Measurements from ENCODE around the gene LRRC75B. TPM values are rescaled to one million over a fixed set of nuclear protein-coding genes. Genes with fewer than 3 reads are reported as not detected.

LRRC75B gene
- total RNA-seq, 1 experiment from 2014 or later = 18.1 TPM

DNA sequence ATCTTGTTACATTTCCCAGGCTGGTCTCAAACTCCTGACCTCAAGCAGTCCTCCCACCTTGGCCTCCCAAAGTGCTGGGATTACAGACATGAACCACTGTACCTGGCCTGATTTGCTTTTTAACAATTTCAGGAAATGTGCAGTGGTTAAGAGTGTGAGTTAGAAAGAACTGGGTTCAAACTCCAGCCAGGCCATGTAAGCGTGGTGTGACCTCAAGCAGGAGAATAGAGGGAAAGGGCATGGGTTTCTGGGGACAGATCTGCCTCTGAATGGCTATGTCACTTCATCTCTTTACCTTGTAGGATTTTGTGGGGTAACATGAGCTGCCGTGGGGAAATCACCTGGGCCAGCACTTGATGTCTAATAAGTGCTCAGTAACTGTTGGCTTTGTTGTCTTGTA, 27.8 kb downstream of the LRRC75B start:
- Histone ChIP-seq H2BK20ac (ENCODE audit: low read depth, low read length, poor library complexity, severe bottlenecking) (no peak overlapping the region), H3K27me3 (ENCODE audit: insufficient read depth, low read length) (no peaks in the 10 kb centered on the region), H3K4me1 (ENCODE audit: insufficient read depth, low read length) (no peaks in the 10 kb centered on the region), H3K79me2 (ENCODE audit: insufficient read depth, low read length) (peaks cover 43% of the 10 kb centered on the region), H3K56ac (ENCODE audit: insufficient read length, low read depth, low read length) (no peak overlapping the region), H3K79me1 (ENCODE audit: insufficient read depth, low read depth, low read length, poor library complexity, severe bottlenecking) (peaks cover 5% of the 10 kb centered on the region), H3K9me3 (ENCODE audit: control insufficient read depth, low read depth, low read length) (no peaks in the 10 kb centered on the region), H3K14ac (ENCODE audit: insufficient read depth, low read length) (no peak overlapping the region), H3T11ph (ENCODE audit: low read length) (no peak overlapping the region), H3K4ac (ENCODE audit: low read depth, low read length) (no peak overlapping the region), H2BK12ac (ENCODE audit: insufficient read length, low read depth, low read length) (no peak overlapping the region), H4K8ac (replicated peaks; ENCODE audit: insufficient read length, low read depth, low read length) (no peak overlapping the region), H4K5ac (ENCODE audit: insufficient read length, low read depth, low read length) (no peak overlapping the region), H3K23me2 (ENCODE audit: insufficient read length, low read depth, low read length, poor library complexity, severe bottlenecking) (no peaks in the 10 kb centered on the region), H2BK120ac (ENCODE audit: low read depth, low read length, poor library complexity, severe bottlenecking) (no peak overlapping the region), H4K91ac (ENCODE audit: insufficient read length, low read depth, low read length) (no peak overlapping the region), H3K18ac (ENCODE audit: insufficient read length, low read depth, low read length) (no peak overlapping the region), H3K27ac (ENCODE audit: insufficient read length, low read depth, low read length) (no peak overlapping the region), H3K23ac (ENCODE audit: insufficient read length, low read depth, low read length) (no peak overlapping the region), H2AFZ (ENCODE audit: low read length) (no peak overlapping the region), H2BK15ac (ENCODE audit: low read depth, low read length) (no peak overlapping the region), H2BK5ac (ENCODE audit: insufficient read length, low read length) (no peak overlapping the region), H2AK5ac (ENCODE audit: insufficient read length, low read length) (no peak overlapping the region), H4K20me1 (ENCODE audit: control insufficient read depth, insufficient read depth, insufficient read length) (no peaks in the 10 kb centered on the region), H3K9ac (ENCODE audit: extremely low read depth, insufficient read length, low read length) (no peak overlapping the region), H3K4me2 (ENCODE audit: insufficient read depth, insufficient read length, low read length) (no peak overlapping the region)
- H3K4me1 Mint-ChIP-seq = no peaks in the 10 kb centered on the region
- TF ChIP-seq, protein P1, sequence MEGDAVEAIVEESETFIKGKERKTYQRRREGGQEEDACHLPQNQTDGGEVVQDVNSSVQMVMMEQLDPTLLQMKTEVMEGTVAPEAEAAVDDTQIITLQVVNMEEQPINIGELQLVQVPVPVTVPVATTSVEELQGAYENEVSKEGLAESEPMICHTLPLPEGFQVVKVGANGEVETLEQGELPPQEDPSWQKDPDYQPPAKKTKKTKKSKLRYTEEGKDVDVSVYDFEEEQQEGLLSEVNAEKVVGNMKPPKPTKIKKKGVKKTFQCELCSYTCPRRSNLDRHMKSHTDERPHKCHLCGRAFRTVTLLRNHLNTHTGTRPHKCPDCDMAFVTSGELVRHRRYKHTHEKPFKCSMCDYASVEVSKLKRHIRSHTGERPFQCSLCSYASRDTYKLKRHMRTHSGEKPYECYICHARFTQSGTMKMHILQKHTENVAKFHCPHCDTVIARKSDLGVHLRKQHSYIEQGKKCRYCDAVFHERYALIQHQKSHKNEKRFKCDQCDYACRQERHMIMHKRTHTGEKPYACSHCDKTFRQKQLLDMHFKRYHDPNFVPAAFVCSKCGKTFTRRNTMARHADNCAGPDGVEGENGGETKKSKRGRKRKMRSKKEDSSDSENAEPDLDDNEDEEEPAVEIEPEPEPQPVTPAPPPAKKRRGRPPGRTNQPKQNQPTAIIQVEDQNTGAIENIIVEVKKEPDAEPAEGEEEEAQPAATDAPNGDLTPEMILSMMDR (conservative IDR thresholded peaks at IDR 0.05) = no peak
- no CpG with 5 or more reads among the region's 2 CpGs for WGBS (ENCODE audit: extremely low coverage, insufficient read length, low lambda C conversion rate)
- no peak for DNase-seq
- no peaks in the 10 kb centered on the region for H3K9me3 Mint-ChIP-seq
- no peak overlapping the region for H3K4me3 Mint-ChIP-seq
- H3K27ac Mint-ChIP-seq = peak overlapping the region in 2 of 3 experiments; percentile 21 to 87; a peak in 1 of 7 replicates
- H3K27me3 Mint-ChIP-seq (ENCODE audit: low read depth) = no peaks in the 10 kb centered on the region
- H3K36me3 Mint-ChIP-seq (ENCODE audit: insufficient read depth in 1 of 3, low read depth in 3 of 3) = peaks cover 34 to 67% (median 52%) of the 10 kb centered on the region in 3 experiments

All from H9 (cell line).